ENCODE data around the gene MUC20. TPM values are rescaled to one million over a fixed set of nuclear protein-coding genes. Genes with fewer than 3 reads are reported as not detected.

MUC20 gene
- total and polyA plus RNA-seq, 9 of the 15 experiments (the other 6 are each of a cell fraction or from before 2014, with no cell fraction given), result 0.03 to 0.23 (median 0.15) TPM; not detected in 3

GRCh38 chr3:195762611-195763010 lies 41.8 kb downstream of the MUC20 start:
- FAIRE-seq, result no peak
- Histone ChIP-seq H3K27me3 (ENCODE audit: control insufficient read depth in 2 of 2, insufficient read depth in 2 of 2, low read length in 2 of 2) (peaks cover 22 to 77% of the 10 kb centered on the region in 2 experiments; a peak in 4 of 5 replicates), H4K20me1 (replicated peaks; ENCODE audit: control insufficient read depth, insufficient read depth, low read length) (peaks cover 4% of the 10 kb centered on the region; the same call in 1 of the 2 replicates), H3K36me3 (ENCODE audit: control insufficient read depth, insufficient read depth, low read length) (no peaks in the 10 kb centered on the region), H3K27ac (ENCODE audit: extremely low read depth, low read depth, low read length) (no peak overlapping the region), H2AFZ (ENCODE audit: low read depth, low read length) (no peak overlapping the region), H3K9me3 (replicated peaks; ENCODE audit: control insufficient read depth, insufficient read depth, low read depth, low read length) (no peaks in the 10 kb centered on the region), H3K9me1 (ENCODE audit: control insufficient read depth, insufficient read depth, low read length) (no peaks in the 10 kb centered on the region), H3K4me3 (no peak overlapping the region), H3K79me2 (ENCODE audit: control insufficient read depth, insufficient read depth, low read length) (no peaks in the 10 kb centered on the region), H3K4me2 (ENCODE audit: insufficient read depth, low read length) (no peak overlapping the region), H3K4me1 (replicated peaks in 1 of 2; ENCODE audit: control insufficient read depth in 2 of 2, insufficient read depth in 2 of 2, low read length in 2 of 2) (peaks cover 0 to 6% of the 10 kb centered on the region in 2 experiments; a peak in 2 of 5 replicates), H3K9ac (ENCODE audit: insufficient read depth in 1 of 2, low read depth in 2 of 2, low read length in 2 of 2) (no peak overlapping the region)
- ChIA-PET POLR2A (no interaction called here), CTCF (ENCODE audit: low intra/inter-chr PET ratio) (no interaction called here)
- TF ChIP-seq CBFA2T2 (conservative IDR thresholded peaks at IDR 0.05) (no peak), FOXP1 (CRISPR knock-in tag; IDR thresholded peaks at IDR 0.05) (no peak), MTF1 (CRISPR knock-in tag; IDR thresholded peaks at IDR 0.05; ENCODE audit: borderline replicate concordance) (no peak), RNF219 (CRISPR knock-in tag; IDR thresholded peaks at IDR 0.05) (no peak), MYNN (IDR thresholded peaks at IDR 0.05) (no peak), MYNN (CRISPR knock-in tag; IDR thresholded peaks at IDR 0.05) (no peak), ZNF224 (CRISPR knock-in tag; IDR thresholded peaks at IDR 0.05) (no peak), ZNF347 (CRISPR knock-in tag; IDR thresholded peaks at IDR 0.05; ENCODE audit: low read depth) (no peak), ZNF592 (IDR thresholded peaks at IDR 0.05) (no peak)
- no TSS peak for BruUV-seq (replicated peaks)
- no peak for DNase-seq (ENCODE audit: extremely low read depth in 1 of 4, low spot score in 3 of 4)
- ATAC-seq, result no peak
- intact Hi-C loops (cut with micrococcal nuclease), result no loop called here
- 63% methylated on average over 24 of the region's 43 CpGs for WGBS (ENCODE audit: insufficient coverage, low coverage, missing lambda C conversion rate)
- in situ Hi-C loops (cut with MboI), result no loop called here
